ENCODE data around the gene HUS1B.

Gene HUS1B

DNA sequence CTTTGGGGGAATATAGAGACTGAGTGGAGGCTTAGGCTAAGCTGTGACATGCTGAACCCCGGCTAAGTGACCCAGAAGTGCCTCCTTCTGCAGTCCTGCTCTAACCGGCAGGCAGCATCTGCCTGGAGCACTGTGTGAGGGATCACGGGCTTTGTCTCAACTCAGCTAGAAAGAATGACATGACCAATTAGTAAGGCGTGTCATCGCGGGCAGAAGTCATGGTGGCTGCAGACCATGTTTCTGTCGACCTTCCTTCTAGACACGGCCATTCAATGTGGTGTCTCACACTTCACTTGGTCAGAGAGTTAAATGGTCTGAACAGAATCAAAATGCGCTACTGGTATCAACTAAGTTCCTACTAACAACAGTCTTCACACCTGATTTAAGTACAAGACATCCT is 35.0 kb downstream of the HUS1B start:
- DNase-seq (ENCODE audit: low spot score): no peak

DNA sequence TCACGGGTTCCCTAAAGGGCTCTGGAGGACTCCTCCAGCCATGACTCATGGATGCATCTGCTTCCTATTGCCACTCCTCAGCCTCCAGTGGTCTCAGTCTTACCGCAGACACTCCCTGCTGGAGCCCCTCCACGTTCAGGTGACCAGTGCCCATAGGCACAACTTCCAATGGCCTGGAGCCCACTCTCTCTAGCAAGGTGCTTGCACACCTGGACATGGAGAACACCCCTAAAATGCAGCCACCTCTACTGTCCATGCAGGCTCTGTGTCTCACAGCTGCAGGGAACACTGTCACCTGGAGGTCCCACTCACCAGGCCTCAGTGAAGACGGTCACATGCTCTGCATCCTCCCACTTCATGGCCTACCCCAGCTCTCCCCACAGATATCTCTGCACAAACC is 36.0 kb downstream of the HUS1B start:
- DNase-seq (ENCODE audit: low spot score): no peak

GRCh38 chr6:620166-620565 is 36.7 kb downstream of the HUS1B start:
- DNase-seq (ENCODE audit: low spot score): no peak

DNA sequence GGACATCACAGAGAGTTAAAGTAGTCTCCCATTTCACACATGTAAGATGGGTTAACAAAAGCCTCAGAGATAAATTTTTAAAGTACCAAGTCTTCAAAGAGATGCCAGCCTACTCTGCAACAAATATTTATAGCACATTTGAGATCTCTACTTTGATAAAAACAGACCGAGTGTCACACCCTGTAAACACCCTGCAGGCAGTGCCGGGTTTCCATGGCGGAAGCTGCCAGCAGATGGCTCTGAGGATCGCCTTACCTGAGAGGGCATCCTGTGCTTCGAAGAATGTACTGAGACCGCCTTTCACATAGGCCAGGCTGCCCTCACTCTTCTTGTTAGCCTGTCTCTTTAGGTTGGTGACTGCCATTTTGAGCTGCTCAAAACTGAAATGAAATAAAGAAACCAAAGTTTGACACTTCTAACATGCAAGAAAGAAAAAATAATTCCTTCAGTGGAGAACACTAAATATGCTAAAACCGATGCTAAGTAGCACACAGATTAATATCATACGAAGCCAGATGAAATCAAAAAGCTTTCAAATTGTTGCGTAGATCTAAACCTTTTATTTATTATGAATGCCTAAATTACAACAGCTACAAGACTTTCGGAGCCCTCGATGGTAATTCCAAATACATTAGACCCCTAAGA is 39.3 kb downstream of the HUS1B start:
- no peak for DNase-seq (ENCODE audit: low spot score)

GRCh38 chr6:613981-614380 is 42.9 kb downstream of the HUS1B start:
- DNase-seq (ENCODE audit: low spot score): no peak

DNA sequence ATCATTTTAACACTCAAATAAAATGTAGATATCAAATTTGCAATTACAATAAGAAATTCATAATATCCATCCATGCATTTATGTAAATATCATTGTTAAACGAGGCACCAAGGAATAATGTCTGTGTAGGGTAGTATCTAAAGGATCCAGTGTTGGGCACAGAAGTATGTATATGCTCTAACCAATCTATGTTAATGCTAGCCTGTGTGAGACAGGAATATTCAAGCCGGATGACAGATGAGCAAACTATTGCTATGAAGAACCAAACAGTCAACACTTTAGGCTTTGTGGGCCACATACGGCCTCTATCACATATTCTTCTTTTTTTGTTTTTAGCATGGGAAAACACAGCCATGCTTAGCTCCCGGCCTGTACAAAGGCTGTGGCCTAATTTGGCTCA is 45.0 kb downstream of the HUS1B start:
- no peak for DNase-seq (ENCODE audit: low spot score)

GRCh38 chr6:610882-611281 is 46.0 kb downstream of the HUS1B start:
- no peak for DNase-seq (ENCODE audit: low spot score)

- no peak for DNase-seq (ENCODE audit: low spot score)
These were observed 47.0 kb downstream of the HUS1B start for GRCh38 chr6:609905-610304.

DNA sequence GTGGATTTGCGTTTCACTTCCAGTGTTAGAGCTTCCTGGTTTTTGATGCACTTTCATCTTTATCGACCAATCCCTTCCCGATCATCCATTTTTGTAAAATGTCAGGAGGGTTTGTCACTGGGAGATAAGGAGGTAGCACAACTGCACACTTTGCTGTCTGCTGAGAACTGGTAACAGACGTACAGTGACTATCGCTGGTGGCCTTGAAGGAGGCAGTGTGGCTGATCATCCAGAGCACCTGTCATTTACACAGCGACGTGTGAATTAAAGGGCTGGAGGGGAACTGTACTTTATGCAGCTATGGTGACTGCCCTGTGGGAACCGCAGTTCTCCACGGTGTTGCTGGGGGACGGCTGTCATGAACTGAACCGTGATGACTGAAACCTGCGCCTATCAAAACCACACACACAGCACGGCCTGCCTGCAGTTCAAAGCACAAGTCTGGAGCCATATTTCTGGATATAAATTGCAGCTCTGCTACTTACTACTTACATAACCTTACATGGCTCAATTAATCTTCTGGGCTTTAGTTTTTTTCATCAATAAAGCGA is 50.0 kb downstream of the HUS1B start:
- DNase-seq (ENCODE audit: low spot score): no peak

Measured in RKO (cell line).